AG09309 (cell line): Measurements from ENCODE around the gene ITSN2.

Experiments used
- DNase-seq: peaks from one replicate; pipeline ENCODE4 v3.0.0-alpha.2; 2010; ENCODE audit warnings: low read depth
- H3K4me3 ChIP-seq: 2 replicates; pipeline ENCODE4 v1.5.1; 2011; ENCODE audit warnings: mild to moderate bottlenecking, low read depth, low read length, moderate library complexity; ENCODE audit not compliant: control insufficient read depth
- CTCF ChIP-seq: IDR thresholded peaks from 2 replicates; pipeline ENCODE4 v1.5.1; 2011; ENCODE audit warnings: mild to moderate bottlenecking, low read depth, low read length, inconsistent platforms; ENCODE audit not compliant: insufficient read depth, control insufficient read depth; ENCODE audit errors: missing control alignments

The ITSN2 gene

GRCh38 chr2:24301599-24301998 is 58.7 kb downstream of the ITSN2 start:
- H3K4me3 ChIP-seq: no peak overlapping the region
- no peak for TF ChIP-seq CTCF
- DNase-seq: no peak

GRCh38 chr2:24297663-24298062 is 62.7 kb downstream of the ITSN2 start:
- DNase-seq: no peak
- H3K4me3 ChIP-seq: no peak overlapping the region
- no peak for TF ChIP-seq CTCF

- H3K4me3 ChIP-seq: no peak overlapping the region
- no peak for TF ChIP-seq CTCF
- no peak for DNase-seq
These were observed 73.2 kb downstream of the ITSN2 start for GRCh38 chr2:24287171-24287570.

GRCh38 chr2:24285484-24286152 is 74.7 kb downstream of the ITSN2 start:
- no peak for DNase-seq
- no peak overlapping the region for H3K4me3 ChIP-seq
- TF ChIP-seq CTCF: no peak

- no peak for DNase-seq
- TF ChIP-seq CTCF: no peak
- no peak overlapping the region for H3K4me3 ChIP-seq
These were observed 79.7 kb downstream of the ITSN2 start for GRCh38 chr2:24280645-24281044.

- no peak overlapping the region for H3K4me3 ChIP-seq
- DNase-seq: no peak
- TF ChIP-seq CTCF: no peak
These were observed 80.2 kb downstream of the ITSN2 start for GRCh38 chr2:24280161-24280560.
